Activated CD4-positive, CD25-positive, alpha-beta regulatory T cell treated with anti-CD3 and anti-CD28 coated beads, Interleukin-2, amount 50 U/mL, for 16 hours (primary cell): ENCODE measurements around the gene PTDSS2.
"Not testable (repeated sequence)": the region's sequence is repeated elsewhere in the genome, so short reads cannot be mapped to it uniquely, and the experiment has no call there.

ENCODE experiments used
- DNase-seq: peaks from one replicate; pipeline ENCODE4 v3.0.0-alpha.2; 2020; ENCODE audit warnings: low read depth, low spot score

The PTDSS2 gene

DNA sequence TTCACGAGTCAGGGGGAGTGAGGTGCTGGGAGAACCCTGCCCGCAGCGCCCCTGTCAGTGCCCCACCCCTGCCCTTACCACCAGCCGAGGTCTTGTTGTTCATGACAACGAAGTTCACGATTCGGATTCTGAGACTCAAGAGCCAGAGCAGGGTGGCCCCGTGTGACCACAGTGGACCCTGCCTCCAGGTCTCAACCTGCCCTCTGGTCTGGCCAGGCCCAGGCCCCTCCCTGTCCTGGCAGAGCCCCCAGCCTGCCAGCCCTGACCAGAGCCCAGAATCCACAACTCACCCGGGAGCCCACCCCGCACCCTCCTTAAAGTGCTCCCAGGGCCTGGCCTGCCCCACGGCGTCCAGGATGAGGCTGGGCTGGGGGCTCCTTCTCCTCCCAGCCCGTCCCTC is 18.2 kb upstream of the PTDSS2 start:
- DNase-seq, result no peak

DNA sequence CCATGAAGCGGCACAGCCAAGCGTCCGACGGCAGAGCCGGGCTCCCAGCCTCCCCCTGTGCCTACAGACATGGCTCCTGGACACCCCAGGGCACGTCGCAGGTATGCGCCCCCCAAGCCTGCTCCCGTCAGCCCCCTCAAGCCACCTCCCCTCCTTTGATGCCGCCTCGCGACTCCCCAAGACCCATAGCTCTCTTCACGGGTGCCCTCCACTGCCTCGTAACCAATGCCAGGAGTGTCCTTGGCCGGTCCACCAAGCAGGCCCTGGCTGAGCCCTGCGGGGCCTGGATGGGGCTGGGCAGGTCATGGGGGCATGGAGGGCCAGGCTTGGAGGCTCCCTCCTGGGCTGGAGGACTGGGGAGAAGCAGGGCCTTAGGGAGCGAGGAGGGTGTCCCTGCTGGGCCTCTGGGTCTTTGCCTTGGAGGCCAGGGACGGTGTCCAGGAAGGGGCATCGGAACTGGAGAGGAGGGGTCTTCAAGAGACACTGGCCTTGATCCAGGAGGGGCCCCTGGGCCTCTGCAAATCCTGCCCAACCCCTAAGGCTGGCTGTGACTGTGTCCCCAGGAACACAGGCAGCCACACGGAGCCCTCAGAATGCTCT is 17.5 kb upstream of the PTDSS2 start:
- DNase-seq, result no peak

DNA sequence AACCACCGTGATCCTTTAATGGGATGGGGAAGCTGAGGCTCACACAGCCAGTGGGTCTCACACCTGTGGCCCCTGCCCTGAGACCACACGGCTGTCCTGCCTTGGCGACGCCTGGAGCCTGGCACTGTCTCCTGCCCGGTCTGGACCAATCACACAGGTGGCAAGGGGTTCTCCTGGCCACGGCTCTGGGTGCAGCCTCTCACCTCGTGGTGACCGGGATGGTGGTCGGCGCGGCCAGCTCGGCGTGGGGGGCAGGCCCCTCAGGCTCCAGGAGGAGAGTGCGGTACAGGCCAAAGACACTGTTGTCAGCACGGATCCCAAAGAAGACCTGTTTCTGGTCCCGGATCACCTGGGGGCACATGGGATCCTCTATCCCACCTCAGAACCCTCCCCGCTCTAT is 17.0 kb upstream of the PTDSS2 start:
- DNase-seq, result no peak

DNA sequence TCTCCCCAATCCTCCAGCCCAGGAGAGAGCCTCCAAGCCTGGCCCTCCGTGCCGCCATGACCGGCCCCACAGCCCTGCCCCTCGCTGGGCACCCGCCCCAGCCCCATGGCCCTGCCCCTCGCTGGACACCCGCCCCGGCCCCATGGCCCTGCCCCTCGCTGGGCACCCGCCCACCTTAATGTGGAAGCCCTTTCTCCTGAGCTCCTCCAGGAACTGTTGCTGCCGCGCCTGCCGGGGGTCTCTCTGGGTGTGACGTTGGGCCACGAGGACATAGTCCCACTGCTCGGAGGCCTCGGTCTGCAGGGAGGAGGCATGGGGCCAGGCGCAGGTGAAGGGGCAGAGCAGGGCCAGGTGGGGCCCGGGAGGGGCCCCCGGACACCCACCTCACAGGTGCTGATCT is 16.4 kb upstream of the PTDSS2 start:
- no peak for DNase-seq

DNA sequence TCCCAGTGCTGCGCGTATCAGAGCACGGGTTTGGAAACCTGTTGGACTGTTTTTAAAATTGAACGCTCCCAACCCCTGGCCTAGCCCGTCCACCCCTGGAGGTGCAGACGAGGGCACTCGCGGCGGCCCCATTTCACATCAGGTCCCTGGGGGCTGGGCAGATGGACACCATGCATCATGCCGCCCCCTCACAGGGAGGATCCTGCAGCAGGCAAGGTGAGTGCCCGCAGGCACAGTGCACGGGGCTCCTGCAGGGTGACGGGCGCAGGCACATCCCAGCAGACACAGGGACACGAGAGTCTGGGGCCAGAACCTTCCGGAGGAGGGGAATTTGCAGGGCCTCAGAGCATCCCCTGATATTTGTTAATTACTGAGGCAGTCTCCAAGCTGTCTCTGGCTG is 15.6 kb upstream of the PTDSS2 start:
- DNase-seq, result no peak

DNA sequence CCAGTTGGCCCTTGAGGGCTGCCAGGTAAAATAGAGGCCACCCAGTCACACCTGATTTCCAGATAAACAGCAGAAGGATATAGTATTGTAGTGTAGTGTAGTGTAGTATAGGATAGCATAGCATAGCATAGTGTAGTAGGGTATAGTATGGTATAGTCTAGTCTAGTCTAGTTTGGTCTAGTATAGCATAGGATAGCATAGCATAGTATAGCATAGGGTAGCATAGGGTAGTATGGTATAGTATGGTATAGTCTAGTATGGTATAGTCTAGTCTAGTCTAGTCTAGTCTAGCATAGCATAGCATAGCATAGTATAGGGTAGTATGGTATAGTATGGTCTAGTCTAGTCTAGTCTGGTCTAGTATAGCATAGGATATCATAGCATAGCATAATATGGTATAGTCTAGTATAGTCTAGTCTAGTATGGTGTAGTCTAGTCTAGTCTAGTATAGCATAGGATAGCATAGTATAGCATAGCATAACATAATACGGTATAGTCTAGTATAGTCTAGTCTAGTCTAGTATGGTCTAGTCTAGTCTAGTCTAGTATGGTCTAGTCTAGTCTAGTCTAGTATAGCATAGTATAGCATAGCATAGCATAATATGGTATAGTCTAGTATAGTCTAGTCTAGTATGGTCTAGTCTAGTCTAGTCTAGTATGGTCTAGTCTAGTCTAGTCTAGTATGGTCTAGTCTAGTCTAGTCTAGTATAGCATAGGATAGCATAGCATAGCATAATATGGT is 14.9 kb upstream of the PTDSS2 start:
- not testable (repeated sequence) for DNase-seq

DNA sequence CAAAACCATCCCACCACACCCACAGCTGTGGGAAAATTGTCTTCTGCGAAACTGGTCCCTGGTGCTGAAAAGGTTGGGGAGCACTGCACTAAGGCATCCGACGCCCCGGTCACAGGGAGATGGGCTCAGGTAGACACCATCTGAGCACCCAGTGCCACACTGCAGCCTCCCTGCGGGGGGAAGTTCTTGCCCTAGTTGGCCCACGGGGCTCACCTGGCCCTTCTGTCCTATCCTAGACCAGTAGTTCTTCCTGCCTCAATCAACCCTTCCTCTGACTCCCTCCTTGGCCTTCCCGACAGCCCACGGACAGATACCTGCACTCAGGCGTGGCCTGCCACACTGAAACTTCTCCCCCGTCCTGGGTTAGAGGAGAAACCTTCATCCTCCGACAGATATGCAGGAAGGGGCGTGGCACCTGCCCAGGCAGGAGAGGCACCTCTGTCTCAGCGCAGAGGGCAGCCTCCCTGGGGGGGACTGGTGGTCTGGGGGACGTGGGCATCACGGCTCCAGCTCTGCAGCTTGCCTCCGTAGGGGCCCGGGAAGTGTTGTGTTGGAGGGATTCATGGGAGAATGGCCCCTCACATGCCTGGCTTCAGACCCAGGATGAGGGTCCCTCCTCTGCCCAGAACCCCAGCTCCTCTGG is 12.7 kb upstream of the PTDSS2 start:
- no peak for DNase-seq

DNA sequence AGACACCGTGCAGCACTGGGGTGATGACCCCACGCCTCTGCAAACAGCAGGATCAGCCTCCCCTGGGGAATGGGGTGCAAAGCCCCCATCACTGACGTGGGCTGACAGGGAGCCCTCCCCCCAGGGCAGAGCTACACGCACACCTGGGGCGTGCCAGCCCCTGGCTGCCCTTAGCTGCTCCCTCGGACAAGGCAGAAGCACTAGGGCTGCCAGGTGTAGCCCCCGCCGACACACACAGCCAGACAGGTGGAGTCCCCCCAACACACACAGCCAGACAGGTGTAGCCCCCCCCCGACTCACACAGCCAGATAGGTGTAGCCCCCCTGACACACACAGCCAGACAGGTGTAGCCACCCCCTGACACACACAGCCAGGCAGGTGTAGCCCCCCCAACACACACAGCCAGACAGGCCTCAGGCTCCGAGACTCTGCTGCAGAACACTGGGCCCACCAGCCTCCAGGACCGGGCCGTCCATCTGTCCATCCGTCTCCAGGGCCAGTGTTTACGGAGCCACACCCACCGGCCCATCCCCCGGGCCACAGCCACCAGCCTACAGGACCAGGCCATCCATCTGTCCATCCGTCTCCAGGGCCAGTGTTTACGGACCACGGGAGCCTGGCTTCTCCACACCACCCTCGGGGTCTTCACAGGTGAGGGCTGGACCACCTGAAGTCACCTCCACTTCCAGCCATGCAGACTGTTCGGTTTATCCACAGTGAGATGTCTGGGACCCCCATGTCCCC is 11.8 kb upstream of the PTDSS2 start:
- no peak for DNase-seq

DNA sequence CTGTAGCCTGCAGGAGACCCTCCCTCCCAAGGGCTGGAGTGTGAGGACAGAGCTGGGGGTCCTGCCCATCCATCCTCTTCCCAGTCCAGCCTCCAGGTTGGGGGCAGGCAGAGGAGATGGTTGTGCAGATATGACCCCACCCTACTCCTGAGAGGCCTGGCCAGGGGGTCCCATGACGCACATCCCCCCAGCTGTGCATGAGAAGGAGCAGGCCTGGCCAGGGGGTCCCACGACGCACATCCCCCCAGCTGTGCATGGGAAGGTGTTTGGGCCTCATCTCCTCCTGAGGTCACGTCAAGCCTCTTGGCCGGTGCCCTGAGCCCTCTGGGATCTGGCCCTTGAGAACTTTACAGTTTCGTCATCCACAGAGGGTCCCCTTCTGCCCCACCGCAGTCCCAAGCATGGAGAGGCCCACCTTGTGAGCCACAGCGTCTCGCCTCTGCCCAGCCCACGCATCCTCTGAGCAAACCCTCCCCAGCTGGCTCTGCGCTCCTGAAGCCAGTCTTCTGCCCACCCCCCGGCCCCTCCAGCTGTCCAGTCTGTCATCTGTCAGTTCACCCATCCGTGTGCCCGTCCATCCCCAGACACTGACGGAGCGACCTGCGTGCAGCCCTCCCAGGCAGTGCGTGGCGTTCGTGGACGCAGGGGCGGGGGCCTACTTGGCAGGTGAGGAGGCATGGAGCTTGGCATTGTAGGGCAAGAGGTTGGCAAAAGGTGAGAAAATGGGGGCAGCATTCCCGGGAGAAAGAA is 10.6 kb upstream of the PTDSS2 start:
- no peak for DNase-seq

DNA sequence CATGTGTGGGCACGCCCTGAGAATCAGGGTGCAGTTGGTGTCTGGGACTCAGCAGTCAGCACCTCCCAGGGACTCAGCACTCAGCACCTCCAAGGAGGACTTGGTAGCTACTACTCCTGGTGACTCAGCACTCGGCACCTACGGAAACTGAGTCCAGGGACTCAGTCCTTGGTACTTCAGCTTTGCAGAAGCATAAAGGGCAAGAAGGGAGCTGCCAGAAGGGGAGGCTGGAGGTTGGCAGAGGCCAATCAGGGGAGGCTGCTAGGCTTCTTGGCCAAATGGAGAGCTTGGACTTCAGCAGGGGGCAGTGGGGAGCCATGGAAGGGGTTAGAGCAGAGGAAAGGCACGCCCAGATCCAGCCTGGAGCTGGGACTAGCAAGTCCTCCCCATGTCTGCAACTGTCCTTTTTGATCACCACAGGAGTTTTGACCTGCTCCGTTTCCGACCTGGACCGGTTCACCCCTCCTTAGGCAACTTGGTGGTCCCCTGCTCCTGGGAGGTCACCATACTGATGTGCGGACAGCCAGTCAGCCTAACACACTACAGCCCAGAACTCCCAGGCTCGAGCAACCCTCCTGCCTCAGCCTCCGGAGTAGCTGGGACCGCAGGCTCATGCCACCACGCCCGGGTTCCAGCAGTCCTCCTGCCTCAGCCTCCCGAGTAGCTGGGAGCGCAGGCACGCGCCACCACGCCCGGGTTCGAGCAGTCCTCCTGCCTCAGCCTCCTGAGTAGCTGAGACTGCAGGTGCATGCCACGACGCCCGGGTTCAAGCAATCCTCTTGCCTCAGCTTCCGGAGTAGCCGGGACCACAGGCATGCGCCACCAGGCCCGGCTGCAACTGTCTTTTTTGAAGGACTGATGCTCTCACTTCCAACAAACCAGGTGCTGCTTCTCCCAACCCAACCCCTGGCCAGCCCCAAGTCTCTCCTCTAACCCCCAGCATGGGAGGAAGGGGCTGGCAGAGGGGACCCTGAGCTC is 9.7 kb upstream of the PTDSS2 start:
- no peak for DNase-seq

DNA sequence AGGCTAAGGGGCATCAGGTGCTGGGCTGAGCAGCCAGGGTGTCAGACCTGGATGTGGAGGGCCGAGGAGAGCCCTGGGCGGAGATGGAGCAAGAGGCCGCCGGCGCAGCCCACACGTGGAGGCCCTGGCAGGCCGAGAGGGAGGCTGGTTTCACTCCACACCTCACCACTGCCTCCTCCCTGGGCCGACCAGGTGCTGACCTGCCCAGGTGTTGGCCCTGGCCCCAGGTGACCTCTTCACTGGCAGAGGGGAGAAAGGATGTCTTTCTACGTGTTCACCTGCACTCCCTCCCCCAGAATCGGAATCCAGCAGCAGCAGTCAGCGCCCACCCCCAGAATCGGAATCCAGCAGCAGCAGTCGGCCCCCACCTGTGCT is 9.0 kb upstream of the PTDSS2 start:
- DNase-seq, result no peak

DNA sequence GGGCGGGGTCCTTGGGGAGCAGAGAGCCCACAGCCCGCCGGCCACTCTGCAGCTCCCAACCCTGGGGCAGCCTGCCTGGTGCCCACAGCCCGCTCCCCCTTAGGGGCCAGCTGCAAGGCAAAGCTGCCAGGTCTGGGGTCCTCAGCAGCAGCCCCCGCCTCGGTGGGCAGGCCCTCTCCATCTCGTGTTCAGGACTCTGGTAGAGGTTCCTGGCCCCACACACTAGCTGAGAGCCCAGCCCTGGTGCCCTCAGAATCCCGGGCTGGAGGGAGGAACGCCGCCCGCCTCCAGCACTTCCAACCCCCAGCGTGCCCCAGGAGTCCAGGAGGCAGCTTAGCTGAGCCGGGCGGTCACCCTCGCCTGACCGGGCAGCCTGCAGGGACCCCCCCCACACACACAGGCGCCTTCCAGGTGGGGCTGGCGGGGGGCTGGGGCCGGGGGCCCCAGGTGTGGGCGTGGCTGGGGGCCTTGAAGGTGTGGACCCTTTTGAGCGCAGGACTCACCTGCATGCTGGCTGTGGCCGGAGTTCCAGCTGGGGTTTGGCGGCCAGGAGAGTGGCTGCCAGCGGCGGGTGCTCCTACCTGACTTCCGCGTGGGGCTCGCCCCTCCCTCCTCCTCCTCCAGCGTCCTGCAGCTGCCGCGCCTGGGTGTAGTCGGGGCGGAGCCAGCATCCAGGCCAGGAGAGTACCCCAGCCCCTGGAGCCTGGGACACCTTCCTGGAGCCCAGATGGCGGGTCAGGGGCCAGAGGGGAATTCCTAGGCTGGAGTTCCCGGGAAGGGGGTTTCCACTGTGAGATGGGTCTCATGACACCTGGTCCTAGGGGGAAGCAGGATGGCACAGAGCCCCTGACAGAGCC is 8.4 kb upstream of the PTDSS2 start, which contains the start of gene ANO9:
Gene ANO9, minus strand, starts transcription at position 594 of the 857 bp plus-strand sequence. Its CDS starts 85 bp downstream, at position 509.
- peak; percentile 17 for DNase-seq

DNA sequence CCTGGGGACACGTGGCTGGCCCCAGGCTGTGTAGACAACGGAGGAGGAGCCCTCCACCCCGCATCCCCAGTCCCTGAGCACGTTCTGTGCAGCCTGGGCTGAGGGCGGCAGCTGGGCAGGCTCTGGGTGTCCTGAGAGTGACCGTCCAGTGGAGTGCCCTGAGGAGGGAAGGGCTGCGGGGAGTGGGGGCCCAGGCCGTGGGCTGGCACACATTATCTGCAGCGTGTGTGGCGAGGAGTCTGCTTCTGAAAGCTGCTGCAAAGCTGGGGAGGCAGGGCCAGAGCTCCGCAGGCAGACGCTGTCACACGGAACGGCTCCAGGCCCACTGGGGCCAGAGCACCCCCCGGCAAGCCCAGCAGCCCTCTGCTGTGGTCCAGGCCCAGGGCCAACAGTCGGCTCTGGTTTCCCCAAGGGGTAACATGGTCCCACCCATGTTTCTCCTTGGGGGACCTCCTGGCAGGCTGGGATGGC is 7.4 kb upstream of the PTDSS2 start:
- DNase-seq, result no peak

DNA sequence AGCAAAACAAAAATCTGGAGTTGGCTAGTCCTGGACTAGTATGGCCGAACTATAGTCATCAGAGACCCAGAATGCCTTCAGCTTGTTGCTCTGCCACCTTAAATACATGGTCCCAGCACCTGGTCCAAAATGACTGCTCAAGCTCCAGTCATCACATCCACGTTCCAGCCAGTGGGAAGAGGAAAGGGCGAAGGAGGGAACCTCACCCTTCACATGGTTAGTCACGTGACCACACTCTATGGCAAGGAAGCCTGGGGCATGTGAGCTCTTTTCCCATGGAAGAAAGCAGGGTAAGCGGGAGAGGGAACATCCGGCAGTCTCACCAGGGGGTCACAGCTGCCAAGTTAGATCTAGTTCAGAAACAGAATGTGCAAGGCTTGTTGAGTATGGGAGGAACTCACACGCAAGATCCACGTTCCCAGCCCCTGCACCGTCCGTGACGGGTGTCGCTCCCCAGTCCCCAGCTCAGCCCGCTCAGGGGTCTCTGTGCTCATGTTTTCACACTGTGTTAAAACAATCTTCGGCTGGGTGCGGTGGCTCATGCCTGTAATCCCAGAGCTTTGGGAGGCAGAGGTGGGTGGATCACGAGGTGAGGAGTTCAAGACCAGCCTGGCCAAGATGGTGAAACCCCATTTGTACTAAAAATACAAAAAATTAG is 6.4 kb upstream of the PTDSS2 start:
- no peak for DNase-seq

DNA sequence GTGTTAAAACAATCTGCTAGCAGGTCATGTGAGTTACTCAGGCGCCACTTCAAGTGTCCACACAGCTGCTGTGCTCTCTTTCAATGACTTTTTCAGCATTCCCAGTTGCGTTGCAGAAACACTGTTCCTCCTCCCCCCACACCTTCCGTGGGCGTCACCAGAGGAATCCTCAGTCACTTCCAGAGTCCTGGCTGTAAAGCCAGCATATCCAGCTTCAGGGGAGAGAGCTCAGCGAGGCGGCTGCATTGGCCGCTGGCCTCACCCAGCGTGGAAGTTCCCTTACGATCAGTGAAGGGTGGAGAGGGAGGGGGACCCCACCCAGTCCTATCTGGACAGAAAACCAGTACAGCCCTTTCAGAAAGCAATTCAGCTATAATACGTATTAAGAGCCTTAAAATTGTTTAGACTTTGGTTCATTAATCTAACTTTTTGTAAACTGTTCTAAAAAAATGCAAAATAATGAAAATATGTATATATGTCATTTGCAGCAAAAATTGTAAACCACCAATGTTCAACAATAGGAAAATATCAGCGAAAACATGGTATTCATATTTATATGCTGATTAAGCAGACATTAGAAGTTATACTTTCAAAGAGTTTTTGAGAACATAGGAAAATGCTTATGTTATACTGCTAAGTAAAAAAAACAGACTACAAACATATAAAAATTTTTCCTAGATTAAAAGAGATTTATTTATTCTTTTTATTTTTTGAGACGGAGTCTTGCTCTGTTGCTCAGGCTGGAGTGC is 5.5 kb upstream of the PTDSS2 start:
- DNase-seq, result no peak

DNA sequence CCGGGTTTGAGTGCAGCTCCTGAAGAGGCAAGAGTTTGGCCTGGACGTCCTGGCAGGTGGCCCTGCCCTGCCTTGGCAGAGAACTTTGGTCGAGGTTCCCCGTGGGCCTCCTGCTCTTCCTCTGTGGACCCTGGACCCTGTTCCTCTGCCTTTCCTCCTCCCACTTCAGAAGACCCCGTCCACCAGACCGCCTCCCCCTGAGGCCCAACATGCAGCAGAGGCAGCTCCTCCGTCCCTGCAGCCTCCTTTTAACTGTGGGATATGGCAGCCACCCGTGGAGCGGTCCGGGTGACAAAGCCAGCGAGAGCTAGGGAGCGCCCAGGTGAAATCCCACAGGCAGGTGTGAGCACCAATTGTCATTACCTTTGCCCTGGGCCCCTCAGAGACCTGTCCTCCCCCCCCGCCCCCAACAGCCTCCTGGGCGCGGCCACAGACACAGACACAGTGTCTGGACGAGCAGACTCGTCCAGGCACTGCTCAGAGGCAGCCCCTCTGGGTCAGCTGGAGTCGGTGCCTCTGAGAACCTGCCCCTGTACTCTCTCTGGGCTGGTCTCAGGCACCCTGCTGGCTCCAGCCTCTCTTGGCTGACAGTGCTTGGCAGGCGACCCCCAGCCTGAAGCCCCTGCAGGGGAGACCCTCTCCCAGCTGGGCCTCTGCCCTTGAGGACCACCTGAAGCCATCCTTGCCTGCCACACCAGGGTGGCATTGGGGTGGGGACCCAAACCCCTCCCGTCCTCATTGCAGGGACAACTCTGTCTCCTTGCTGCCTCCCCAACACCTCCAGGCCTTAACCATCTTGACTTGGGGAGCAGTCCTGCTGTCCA is 4.1 kb upstream of the PTDSS2 start:
- DNase-seq, result no peak

DNA sequence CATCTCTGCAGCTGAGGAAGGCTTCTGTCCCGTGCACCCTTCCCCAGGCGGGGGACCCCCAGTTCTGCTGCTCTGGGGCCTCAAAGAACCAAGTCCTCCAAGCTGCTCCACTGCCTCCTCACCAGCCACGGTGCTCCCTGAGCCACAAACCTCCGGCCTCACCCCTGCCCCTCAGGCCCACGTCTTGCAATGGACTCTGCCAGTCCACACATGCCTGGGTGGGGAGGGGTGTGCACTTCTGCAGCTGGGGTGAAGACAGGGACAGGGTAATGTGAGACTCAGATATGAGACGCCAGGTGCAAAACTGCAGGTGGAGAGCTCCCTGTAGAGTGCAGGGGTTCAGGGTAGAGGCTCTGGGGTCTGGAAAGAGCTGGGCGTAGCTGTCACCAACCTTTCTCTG is 3.2 kb upstream of the PTDSS2 start:
- DNase-seq, result no peak
